Sigmoid colon (tissue), 4 donors: ENCODE data around the gene TSPEAR.

Experiments
- EP300 ChIP-seq, 4 donors: sonication (generic); formaldehyde crosslinking; IDR thresholded peaks; one replicate each; pipeline ENCODE4 v1.6.1; 2017; ENCODE audit warnings: antibody characterized with exemption in 4 of 4
- POLR2A ChIP-seq, 2 donors: fragments of 450-650 bp; IDR thresholded peaks; one replicate each; pipeline ENCODE4 v1.6.1; 2016; ENCODE audit warnings: antibody characterized with exemption in 2 of 2, mild to moderate bottlenecking in 2 of 2, moderate library complexity in 2 of 2
- POLR2AphosphoS5 ChIP-seq, 4 donors: sonication (generic); formaldehyde crosslinking; IDR thresholded peaks; one replicate each; pipeline ENCODE4 v1.6.1; 2017; ENCODE audit warnings: antibody characterized with exemption in 4 of 4
- TF ChIP-seq, protein P1 (sequence below), 4 experiments: fragments of 450-650 bp in 3 of 4; fragments of 200-600 bp in 1 of 4; IDR thresholded peaks; one replicate each; pipeline ENCODE4 v1.5.1; 2016 to 2019; ENCODE audit warnings: antibody characterized with exemption in 4 of 4, mild to moderate bottlenecking in 3 of 4, moderate library complexity in 2 of 4

- TF ChIP-seq, protein P1, sequence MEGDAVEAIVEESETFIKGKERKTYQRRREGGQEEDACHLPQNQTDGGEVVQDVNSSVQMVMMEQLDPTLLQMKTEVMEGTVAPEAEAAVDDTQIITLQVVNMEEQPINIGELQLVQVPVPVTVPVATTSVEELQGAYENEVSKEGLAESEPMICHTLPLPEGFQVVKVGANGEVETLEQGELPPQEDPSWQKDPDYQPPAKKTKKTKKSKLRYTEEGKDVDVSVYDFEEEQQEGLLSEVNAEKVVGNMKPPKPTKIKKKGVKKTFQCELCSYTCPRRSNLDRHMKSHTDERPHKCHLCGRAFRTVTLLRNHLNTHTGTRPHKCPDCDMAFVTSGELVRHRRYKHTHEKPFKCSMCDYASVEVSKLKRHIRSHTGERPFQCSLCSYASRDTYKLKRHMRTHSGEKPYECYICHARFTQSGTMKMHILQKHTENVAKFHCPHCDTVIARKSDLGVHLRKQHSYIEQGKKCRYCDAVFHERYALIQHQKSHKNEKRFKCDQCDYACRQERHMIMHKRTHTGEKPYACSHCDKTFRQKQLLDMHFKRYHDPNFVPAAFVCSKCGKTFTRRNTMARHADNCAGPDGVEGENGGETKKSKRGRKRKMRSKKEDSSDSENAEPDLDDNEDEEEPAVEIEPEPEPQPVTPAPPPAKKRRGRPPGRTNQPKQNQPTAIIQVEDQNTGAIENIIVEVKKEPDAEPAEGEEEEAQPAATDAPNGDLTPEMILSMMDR (IDR thresholded peaks at IDR 0.05), result no peak
- TF ChIP-seq POLR2A (IDR thresholded peaks at IDR 0.05), result no peak
- no peak for TF ChIP-seq POLR2AphosphoS5 (IDR thresholded peaks at IDR 0.05)
- TF ChIP-seq EP300 (IDR thresholded peaks at IDR 0.05), result no peak
Measured at GRCh38 chr21:44594406-44594916, 116.9 kb downstream of the TSPEAR start.
